Bronchial epithelial cell (primary cell): ENCODE data around the gene GSAP. TPM values are rescaled to one million over a fixed set of nuclear protein-coding genes. Genes with fewer than 3 reads are reported as not detected.
"Not testable (repeated sequence)": the region's sequence is repeated elsewhere in the genome, so short reads cannot be mapped to it uniquely, and the experiment has no call there.

Experiments
- DNase-seq: peaks from one replicate; pipeline ENCODE4 v3.0.0-alpha.2; 2010; ENCODE audit warnings: low read depth
- FAIRE-seq: peaks from 2 replicates; lab custom pipeline; 2011; peaks lifted over from hg19 to GRCh38; lab: Jason Lieb, UNC
- H3K27me3 ChIP-seq: 2 replicates; pipeline ENCODE4 v1.5.1; 2011; ENCODE audit warnings: low read length; ENCODE audit not compliant: control insufficient read depth, insufficient read depth
- H3K36me3 ChIP-seq: 2 replicates; pipeline ENCODE4 v1.5.1; 2011; ENCODE audit warnings: low read length; ENCODE audit not compliant: control insufficient read depth, insufficient read depth
- H3K4me3 ChIP-seq: 2 replicates; pipeline ENCODE4 v1.5.1; 2011; ENCODE audit warnings: mild to moderate bottlenecking, low read depth, low read length, control low read depth
- CTCF ChIP-seq: IDR thresholded peaks from 2 replicates; pipeline ENCODE4 v1.5.1; 2011; ENCODE audit warnings: mild to moderate bottlenecking, moderate library complexity, low read length, control low read depth, inconsistent platforms; ENCODE audit not compliant: insufficient read depth, severe bottlenecking
- total RNA-seq: library from RNA; depleted of rRNA; stranded (reverse); fragments of >200 nt; gene quantifications from 2 replicates; pipeline ENCODE4 v1.2.1, GENCODE V29; 2014

Gene GSAP
- total RNA-seq, 1 donor from 2014 or later, result 10.3 TPM

- no peak for TF ChIP-seq CTCF
- Histone ChIP-seq H3K27me3 (no peaks in the 10 kb centered on the region), H3K36me3 (no peaks in the 10 kb centered on the region), H3K4me3 (no peak overlapping the region)
- no peak for FAIRE-seq
- DNase-seq, result no peak
These were observed 67.0 kb downstream of the GSAP start for GRCh38 chr7:77349141-77349540.

- FAIRE-seq, result no peak
- Histone ChIP-seq H3K4me3 (no peak overlapping the region), H3K36me3 (no peaks in the 10 kb centered on the region), H3K27me3 (no peaks in the 10 kb centered on the region)
- TF ChIP-seq CTCF, result no peak
- peak; percentile 62 for DNase-seq
These were observed 67.8 kb downstream of the GSAP start for GRCh38 chr7:77348371-77348813.

- no peaks in the 10 kb centered on the region for H3K36me3 ChIP-seq
- no peak for DNase-seq
- no peak for TF ChIP-seq CTCF
- no peak for FAIRE-seq
- no peak overlapping the region for H3K4me3 ChIP-seq
- no peaks in the 10 kb centered on the region for H3K27me3 ChIP-seq
These were observed 69.7 kb downstream of the GSAP start for GRCh38 chr7:77346441-77346840.

GRCh38 chr7:77345426-77345825, 70.7 kb downstream of the GSAP start:
- not testable (repeated sequence) for H3K27me3 ChIP-seq, H3K36me3 ChIP-seq, FAIRE-seq, H3K4me3 ChIP-seq, DNase-seq

- FAIRE-seq (no peak), DNase-seq (no peak)
These were observed 76.4 kb downstream of the GSAP start for GRCh38 chr7:77339726-77340125.

GRCh38 chr7:77338883-77339629, 77.1 kb downstream of the GSAP start:
- DNase-seq, result peak; percentile 70
- no peaks in the 10 kb centered on the region for H3K27me3 ChIP-seq
- no peaks in the 10 kb centered on the region for H3K36me3 ChIP-seq
- FAIRE-seq, result peak; percentile 18
- no peak overlapping the region for H3K4me3 ChIP-seq
- TF ChIP-seq CTCF, result no peak

More at GRCh38 chr7:77339726-77340125, 76.4 kb downstream of the GSAP start:
- Histone ChIP-seq H3K27me3 (no peaks in the 10 kb centered on the region), H3K4me3 (no peak overlapping the region), H3K36me3 (no peaks in the 10 kb centered on the region)
- TF ChIP-seq CTCF, result no peak
